ENCODE results near the gene SDR39U1. TPM values are rescaled to one million over a fixed set of nuclear protein-coding genes. Genes with fewer than 3 reads are reported as not detected.
"Not testable (repeated sequence)": the region's sequence is repeated elsewhere in the genome, so short reads cannot be mapped to it uniquely, and the experiment has no call there.

Gene SDR39U1
- total RNA-seq, 1 donor from 2014 or later, result 80.0 TPM

DNA sequence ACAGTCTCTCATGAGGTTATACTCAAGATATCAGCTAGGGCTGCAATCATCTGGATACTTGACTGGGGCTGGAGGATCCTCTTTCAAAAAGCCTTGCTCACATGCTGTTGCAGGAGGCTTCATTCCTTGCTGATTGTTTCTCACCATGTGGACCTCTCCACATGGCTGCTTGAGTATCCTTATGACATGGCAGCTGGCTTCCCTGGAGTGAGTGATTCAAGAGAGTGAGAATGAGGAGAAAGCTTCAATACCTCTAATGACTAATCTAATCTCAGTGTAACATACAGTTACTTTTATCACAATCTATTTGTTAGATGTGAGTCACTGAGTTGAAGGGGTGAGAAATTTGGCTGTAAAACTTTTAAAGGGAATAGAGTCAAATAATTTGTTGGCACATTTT lies 14.4 kb upstream of the SDR39U1 start:
- ChIA-PET POLR2A (no interaction called here), CTCF (no interaction called here)
- Mint-ChIP-seq H3K27ac (no peak overlapping the region), H3K27me3 (no peaks in the 10 kb centered on the region), H3K9me3 (no peaks in the 10 kb centered on the region), H3K36me3 (ENCODE audit: low read depth) (peaks cover 11% of the 10 kb centered on the region), H3K4me1 (no peaks in the 10 kb centered on the region), H3K4me3 (no peak overlapping the region)
- ATAC-seq (ENCODE audit: low read depth) (no peak), DNase-seq (no peak)
- intact Hi-C loops (cut with micrococcal nuclease), result no loop called here
- no peak for TF ChIP-seq CTCF (IDR thresholded peaks at IDR 0.05)

DNA sequence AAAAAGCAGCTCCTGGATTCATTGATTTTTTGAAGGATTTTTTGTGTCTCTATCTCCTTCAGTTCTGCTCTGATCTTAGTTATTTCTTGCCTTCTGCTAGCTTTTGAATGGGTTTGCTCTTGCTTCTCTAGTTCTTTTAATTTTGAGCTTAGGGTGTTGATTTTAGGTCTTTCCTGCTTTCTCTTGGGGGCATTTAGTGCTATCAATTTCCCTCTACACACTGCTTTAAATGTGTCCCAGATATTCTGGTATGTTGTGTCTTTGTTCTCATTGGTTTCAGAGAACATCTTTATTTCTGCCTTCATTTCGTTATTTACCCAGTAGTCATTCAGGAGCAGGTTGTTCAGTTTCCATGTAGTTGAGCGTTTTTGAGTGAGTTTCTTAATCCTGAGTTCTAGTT lies 8.3 kb upstream of the SDR39U1 start:
- H3K36me3 Mint-ChIP-seq (ENCODE audit: low read depth); CTCF ChIA-PET; DNase-seq; H3K27me3 Mint-ChIP-seq; intact Hi-C loops (cut with micrococcal nuclease); H3K4me3 Mint-ChIP-seq; H3K4me1 Mint-ChIP-seq; H3K27ac Mint-ChIP-seq; POLR2A ChIA-PET; H3K9me3 Mint-ChIP-seq; ATAC-seq (ENCODE audit: low read depth): not testable (repeated sequence)

DNA sequence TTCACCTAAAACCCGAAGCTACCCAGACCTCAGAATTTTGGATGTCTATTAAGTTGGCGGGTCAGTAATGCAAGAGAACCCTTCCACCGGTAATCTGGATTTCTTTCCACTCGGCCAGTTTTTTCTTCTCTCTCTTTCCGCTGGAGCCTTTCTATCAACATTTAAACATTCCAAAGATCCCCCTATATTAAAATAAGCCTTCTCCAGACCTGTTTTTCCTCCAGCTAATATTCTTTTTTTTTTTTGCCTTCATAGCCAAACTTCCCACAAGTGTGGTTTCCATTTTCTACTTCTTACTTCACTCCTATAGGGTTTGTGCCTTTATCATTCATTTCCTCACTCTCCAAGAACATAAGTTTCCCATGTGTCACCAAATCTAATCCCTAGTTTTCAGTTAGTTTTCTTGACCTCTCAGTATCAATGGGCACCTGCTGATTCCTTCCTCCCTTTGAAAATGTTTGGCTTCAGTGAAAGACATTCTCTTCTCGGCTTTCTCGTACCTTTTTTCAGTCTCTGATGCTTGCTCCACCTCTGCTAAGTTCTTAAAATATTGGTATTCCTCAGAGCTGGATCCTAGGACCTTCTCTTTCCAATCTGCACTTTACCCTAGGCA lies 583 bp upstream of the SDR39U1 start:
- Mint-ChIP-seq H3K27me3 (no peaks in the 10 kb centered on the region), H3K27ac (peak overlapping the region; percentile 98), H3K4me3 (peak overlapping the region; percentile 98), H3K9me3 (peaks cover 1% of the 10 kb centered on the region), H3K4me1 (peaks cover 42% of the 10 kb centered on the region), H3K36me3 (ENCODE audit: low read depth) (peaks cover 47% of the 10 kb centered on the region)
- POLR2A ChIA-PET, result interaction anchor here (0.5 to 5.4 kb wide), 6 partner anchors 13 to 972 kb away, joined by 4 to 87 read pairs (median 6); partner anchors contain the start of genes CBLN3, KHNYN and TINF2
- DNase-seq, result no peak
- no peak for TF ChIP-seq CTCF (IDR thresholded peaks at IDR 0.05)
- ATAC-seq (ENCODE audit: low read depth), result no peak
- intact Hi-C loops (cut with micrococcal nuclease), result loop anchor here (2.0 to 10.0 kb wide), 4 partner anchors 236 to 974 kb away; partner anchors contain the start of genes DHRS4, NGDN, THTPA and ZFHX2
- CTCF ChIA-PET, result interaction anchor here (1.1 to 4.3 kb wide), 2 partner anchors 12 to 78 kb away, joined by 3 to 38 read pairs; no protein-coding TSS in a partner anchor

DNA sequence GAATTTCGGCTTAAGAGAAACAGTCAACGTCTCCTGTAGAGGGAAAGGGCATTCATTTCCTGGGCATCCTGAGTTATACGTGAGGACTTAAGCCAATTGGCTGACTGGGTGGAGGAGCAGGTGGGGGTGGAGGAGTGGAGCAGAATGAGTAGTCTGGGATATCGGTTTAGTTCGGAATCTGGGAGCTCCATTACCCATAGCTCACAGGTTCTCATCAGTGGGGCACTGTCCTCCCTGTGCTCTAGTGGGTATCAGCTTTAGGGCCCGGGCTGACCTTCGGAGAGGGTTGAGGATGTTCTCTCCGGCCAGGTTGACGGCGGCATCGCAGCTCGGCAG lies 704 bp downstream of the SDR39U1 start:
- peaks cover 54% of the 10 kb centered on the region for H3K4me1 Mint-ChIP-seq
- H3K27ac Mint-ChIP-seq, result peak overlapping the region; percentile 98
- H3K27me3 Mint-ChIP-seq, result no peaks in the 10 kb centered on the region
- ChIA-PET POLR2A (interaction anchor here (0.6 to 5.4 kb wide), 11 partner anchors 11 to 302 kb away, joined by 3 to 87 read pairs (median 4); partner anchors contain the start of genes CBLN3, CHMP4A, KHNYN and RABGGTA), CTCF (interaction anchor here (1.3 to 4.3 kb wide), 4 partner anchors 10 to 199 kb away, joined by 3 to 38 read pairs (median 8); partner anchors contain the start of gene TINF2)
- H3K9me3 Mint-ChIP-seq, result peaks cover 1% of the 10 kb centered on the region
- no peak for TF ChIP-seq CTCF (IDR thresholded peaks at IDR 0.05)
- peaks cover 59% of the 10 kb centered on the region for H3K36me3 Mint-ChIP-seq (ENCODE audit: low read depth)
- ATAC-seq (ENCODE audit: low read depth), result no peak
- no peak for DNase-seq
- intact Hi-C loops (cut with micrococcal nuclease), result loop anchor here (1.0 to 10.0 kb wide), 9 partner anchors 11 to 973 kb away; partner anchors contain the start of genes DCAF11, DHRS4, IRF9 and NGDN
- H3K4me3 Mint-ChIP-seq, result peak overlapping the region; percentile 98

DNA sequence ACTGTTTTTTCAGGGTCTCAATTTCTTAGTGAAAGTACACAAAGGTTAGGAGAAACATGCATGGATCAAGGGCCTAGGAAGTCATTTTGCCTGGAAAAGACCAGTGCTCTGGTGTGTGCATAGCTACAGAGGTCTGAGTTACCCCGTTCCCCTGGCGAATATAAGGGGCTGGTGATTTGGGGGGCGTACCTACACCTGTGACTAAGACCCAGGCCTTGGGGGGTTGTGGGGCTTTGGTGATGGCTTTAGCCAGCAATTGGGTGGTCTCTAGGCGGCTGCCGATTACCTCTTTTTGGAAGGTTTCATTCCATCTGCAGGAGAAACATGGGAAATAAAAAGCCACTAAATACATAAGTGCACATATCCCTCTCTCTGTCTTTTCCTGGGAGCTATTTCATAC lies 1.1 kb downstream of the SDR39U1 start:
- no peak for DNase-seq
- POLR2A ChIA-PET, result interaction anchor here (0.5 to 5.4 kb wide), 10 partner anchors 11 to 1872 kb away, joined by 3 to 87 read pairs (median 5); partner anchors contain the start of genes CBLN3, CHMP4A, KHNYN and RIPK3
- intact Hi-C loops (cut with micrococcal nuclease), result loop anchor here (10.0 kb wide), 2 partner anchors 487 to 887 kb away; partner anchors contain the start of genes DHRS4, THTPA and ZFHX2
- no peak for ATAC-seq (ENCODE audit: low read depth)
- peaks cover 58% of the 10 kb centered on the region for H3K4me1 Mint-ChIP-seq
- peak overlapping the region; percentile 98 for H3K27ac Mint-ChIP-seq
- TF ChIP-seq CTCF (IDR thresholded peaks at IDR 0.05), result no peak
- peak overlapping the region; percentile 98 for H3K4me3 Mint-ChIP-seq
- CTCF ChIA-PET, result interaction anchor here (1.3 to 4.3 kb wide), 4 partner anchors 10 to 199 kb away, joined by 3 to 38 read pairs (median 8); partner anchors contain the start of gene TINF2
- H3K9me3 Mint-ChIP-seq, result peaks cover 1% of the 10 kb centered on the region
- H3K36me3 Mint-ChIP-seq (ENCODE audit: low read depth), result peaks cover 63% of the 10 kb centered on the region
- no peaks in the 10 kb centered on the region for H3K27me3 Mint-ChIP-seq

All from activated B cell treated with CpG ODN at 0.5 μM for 24 hours (primary cell).